ENCODE measurements around the gene NME3.

The NME3 gene

GRCh38 chr16:1762196-1762878 is 9.0 kb downstream of the NME3 start:
- Histone ChIP-seq H3K9ac (ENCODE audit: low read depth, low read length) (no peak overlapping the region), H3K4me3 (ENCODE audit: low read depth, low read length) (no peak overlapping the region), H3K27me3 (ENCODE audit: control insufficient read depth, insufficient read depth, low read length) (no peaks in the 10 kb centered on the region), H3K9me3 (ENCODE audit: control insufficient read depth, insufficient read depth, low read length) (no peaks in the 10 kb centered on the region), H3K4me1 (ENCODE audit: control insufficient read depth, insufficient read depth, low read length) (no peaks in the 10 kb centered on the region), H3K36me3 (ENCODE audit: control insufficient read depth, insufficient read depth, low read length) (peaks cover 41% of the 10 kb centered on the region)

DNA sequence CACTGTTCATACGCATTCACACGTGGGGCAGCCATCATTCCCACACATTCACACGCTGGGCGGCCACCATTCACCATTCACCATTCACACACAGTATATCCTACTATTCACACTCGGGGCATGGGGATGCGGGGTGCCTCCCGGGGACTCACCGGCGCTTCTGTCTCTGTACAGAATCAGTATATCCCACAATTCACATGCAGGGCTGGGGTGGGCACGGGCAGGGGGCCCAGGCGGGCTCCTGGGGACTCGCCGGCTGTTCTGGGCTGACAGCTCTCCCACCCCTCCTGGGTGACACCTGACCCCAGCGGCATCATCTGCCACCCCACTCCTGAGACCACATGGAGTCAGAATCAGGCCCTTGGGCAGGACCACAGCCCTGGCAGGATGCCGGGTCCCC is 9.6 kb downstream of the NME3 start:
- Histone ChIP-seq H3K9me3 (ENCODE audit: control insufficient read depth, insufficient read depth, low read length) (no peaks in the 10 kb centered on the region), H3K4me3 (ENCODE audit: low read depth, low read length) (no peak overlapping the region), H3K36me3 (ENCODE audit: control insufficient read depth, insufficient read depth, low read length) (peaks cover 35% of the 10 kb centered on the region), H3K4me1 (ENCODE audit: control insufficient read depth, insufficient read depth, low read length) (no peaks in the 10 kb centered on the region), H3K9ac (ENCODE audit: low read depth, low read length) (no peak overlapping the region), H3K27me3 (ENCODE audit: control insufficient read depth, insufficient read depth, low read length) (no peaks in the 10 kb centered on the region)

DNA sequence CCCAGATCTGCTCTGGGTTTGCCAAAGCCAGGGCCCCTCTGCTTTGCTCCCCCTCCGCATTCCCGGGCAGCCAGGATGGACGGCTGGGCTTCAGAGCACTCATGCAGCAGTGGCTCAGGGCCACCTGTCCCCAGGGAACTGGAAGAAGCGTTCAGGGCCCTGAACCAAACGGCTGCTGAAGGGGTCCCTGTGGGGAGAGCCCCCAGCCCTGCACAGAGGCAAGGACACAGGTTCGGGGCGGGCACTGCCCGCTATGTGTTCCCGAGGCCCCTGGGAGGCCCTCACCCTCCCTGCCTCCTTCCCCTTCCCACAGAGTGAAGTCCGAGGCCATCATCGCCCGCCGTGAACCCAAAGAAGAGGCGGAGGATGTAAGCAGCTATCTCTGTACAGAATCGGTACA is 10.4 kb downstream of the NME3 start:
- Histone ChIP-seq H3K27me3 (ENCODE audit: control insufficient read depth, insufficient read depth, low read length) (no peaks in the 10 kb centered on the region), H3K9me3 (ENCODE audit: control insufficient read depth, insufficient read depth, low read length) (no peaks in the 10 kb centered on the region), H3K4me3 (ENCODE audit: low read depth, low read length) (no peak overlapping the region), H3K9ac (ENCODE audit: low read depth, low read length) (no peak overlapping the region), H3K36me3 (ENCODE audit: control insufficient read depth, insufficient read depth, low read length) (peaks cover 30% of the 10 kb centered on the region), H3K4me1 (ENCODE audit: control insufficient read depth, insufficient read depth, low read length) (no peaks in the 10 kb centered on the region)

DNA sequence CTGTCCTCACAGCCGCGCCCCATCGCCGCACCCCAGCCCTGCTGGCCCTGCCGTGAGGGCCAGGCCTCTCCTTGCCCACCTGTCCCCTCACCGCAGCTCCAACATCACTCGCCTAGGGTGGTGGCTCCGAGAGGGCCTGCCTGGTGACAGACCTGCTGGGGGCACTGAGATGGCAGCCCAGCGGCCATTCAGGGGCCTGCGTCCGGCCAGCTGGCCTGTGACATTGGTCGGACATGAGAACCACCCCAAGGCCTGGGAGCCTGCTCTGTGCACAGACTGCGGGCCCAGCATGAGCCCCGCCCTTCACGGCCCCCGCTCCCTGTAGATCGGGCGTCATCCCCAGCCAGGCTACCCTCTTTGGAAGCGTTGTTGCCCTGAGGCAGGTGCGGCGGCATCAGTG is 11.8 kb downstream of the NME3 start:
- Histone ChIP-seq H3K4me1 (ENCODE audit: control insufficient read depth, insufficient read depth, low read length) (no peaks in the 10 kb centered on the region), H3K4me3 (ENCODE audit: low read depth, low read length) (no peak overlapping the region), H3K36me3 (ENCODE audit: control insufficient read depth, insufficient read depth, low read length) (peaks cover 23% of the 10 kb centered on the region), H3K27me3 (ENCODE audit: control insufficient read depth, insufficient read depth, low read length) (no peaks in the 10 kb centered on the region), H3K9me3 (ENCODE audit: control insufficient read depth, insufficient read depth, low read length) (no peaks in the 10 kb centered on the region), H3K9ac (ENCODE audit: low read depth, low read length) (no peak overlapping the region)

GRCh38 chr16:1758923-1759322 is 12.4 kb downstream of the NME3 start:
- H3K36me3 ChIP-seq (ENCODE audit: control insufficient read depth, insufficient read depth, low read length), result peaks cover 18% of the 10 kb centered on the region
- no peak overlapping the region for H3K4me3 ChIP-seq (ENCODE audit: low read depth, low read length)
- H3K27me3 ChIP-seq (ENCODE audit: control insufficient read depth, insufficient read depth, low read length), result no peaks in the 10 kb centered on the region
- no peaks in the 10 kb centered on the region for H3K4me1 ChIP-seq (ENCODE audit: control insufficient read depth, insufficient read depth, low read length)
- no peaks in the 10 kb centered on the region for H3K9me3 ChIP-seq (ENCODE audit: control insufficient read depth, insufficient read depth, low read length)
- no peak overlapping the region for H3K9ac ChIP-seq (ENCODE audit: low read depth, low read length)

GRCh38 chr16:1757714-1758461 is 13.5 kb downstream of the NME3 start:
- Histone ChIP-seq H3K4me1 (ENCODE audit: control insufficient read depth, insufficient read depth, low read length) (no peaks in the 10 kb centered on the region), H3K36me3 (ENCODE audit: control insufficient read depth, insufficient read depth, low read length) (peaks cover 16% of the 10 kb centered on the region), H3K9me3 (ENCODE audit: control insufficient read depth, insufficient read depth, low read length) (no peaks in the 10 kb centered on the region), H3K4me3 (ENCODE audit: low read depth, low read length) (no peak overlapping the region), H3K27me3 (ENCODE audit: control insufficient read depth, insufficient read depth, low read length) (no peaks in the 10 kb centered on the region), H3K9ac (ENCODE audit: low read depth, low read length) (no peak overlapping the region)

- Histone ChIP-seq H3K4me1 (ENCODE audit: control insufficient read depth, insufficient read depth, low read length) (no peaks in the 10 kb centered on the region), H3K9me3 (ENCODE audit: control insufficient read depth, insufficient read depth, low read length) (no peaks in the 10 kb centered on the region), H3K36me3 (ENCODE audit: control insufficient read depth, insufficient read depth, low read length) (peaks cover 9% of the 10 kb centered on the region), H3K4me3 (ENCODE audit: low read depth, low read length) (no peak overlapping the region), H3K9ac (ENCODE audit: low read depth, low read length) (no peak overlapping the region), H3K27me3 (ENCODE audit: control insufficient read depth, insufficient read depth, low read length) (no peaks in the 10 kb centered on the region)
These were observed 17.1 kb downstream of the NME3 start for GRCh38 chr16:1754204-1754603.

- Histone ChIP-seq H3K4me1 (ENCODE audit: control insufficient read depth, insufficient read depth, low read length) (no peaks in the 10 kb centered on the region), H3K9me3 (ENCODE audit: control insufficient read depth, insufficient read depth, low read length) (no peaks in the 10 kb centered on the region), H3K4me3 (ENCODE audit: low read depth, low read length) (no peak overlapping the region), H3K9ac (ENCODE audit: low read depth, low read length) (no peak overlapping the region), H3K27me3 (ENCODE audit: control insufficient read depth, insufficient read depth, low read length) (no peaks in the 10 kb centered on the region), H3K36me3 (ENCODE audit: control insufficient read depth, insufficient read depth, low read length) (peaks cover 20% of the 10 kb centered on the region)
These were observed 18.5 kb downstream of the NME3 start for GRCh38 chr16:1752853-1753252.

GRCh38 chr16:1751946-1752345 is 19.4 kb downstream of the NME3 start:
- Histone ChIP-seq H3K9ac (ENCODE audit: low read depth, low read length) (no peak overlapping the region), H3K4me1 (ENCODE audit: control insufficient read depth, insufficient read depth, low read length) (no peaks in the 10 kb centered on the region), H3K36me3 (ENCODE audit: control insufficient read depth, insufficient read depth, low read length) (peaks cover 26% of the 10 kb centered on the region), H3K9me3 (ENCODE audit: control insufficient read depth, insufficient read depth, low read length) (no peaks in the 10 kb centered on the region), H3K27me3 (ENCODE audit: control insufficient read depth, insufficient read depth, low read length) (no peaks in the 10 kb centered on the region), H3K4me3 (ENCODE audit: low read depth, low read length) (no peak overlapping the region)

- no peaks in the 10 kb centered on the region for H3K9me3 ChIP-seq (ENCODE audit: control insufficient read depth, insufficient read depth, low read length)
- H3K36me3 ChIP-seq (ENCODE audit: control insufficient read depth, insufficient read depth, low read length), result peaks cover 26% of the 10 kb centered on the region
- no peak overlapping the region for H3K4me3 ChIP-seq (ENCODE audit: low read depth, low read length)
- H3K27me3 ChIP-seq (ENCODE audit: control insufficient read depth, insufficient read depth, low read length), result no peaks in the 10 kb centered on the region
- H3K4me1 ChIP-seq (ENCODE audit: control insufficient read depth, insufficient read depth, low read length), result no peaks in the 10 kb centered on the region
- no peak overlapping the region for H3K9ac ChIP-seq (ENCODE audit: low read depth, low read length)
These were observed 21.9 kb downstream of the NME3 start for GRCh38 chr16:1749152-1750117.

- no peaks in the 10 kb centered on the region for H3K27me3 ChIP-seq (ENCODE audit: control insufficient read depth, insufficient read depth, low read length)
- no peaks in the 10 kb centered on the region for H3K4me1 ChIP-seq (ENCODE audit: control insufficient read depth, insufficient read depth, low read length)
- peaks cover 29% of the 10 kb centered on the region for H3K36me3 ChIP-seq (ENCODE audit: control insufficient read depth, insufficient read depth, low read length)
- H3K9ac ChIP-seq (ENCODE audit: low read depth, low read length), result no peak overlapping the region
- H3K4me3 ChIP-seq (ENCODE audit: low read depth, low read length), result no peak overlapping the region
- no peaks in the 10 kb centered on the region for H3K9me3 ChIP-seq (ENCODE audit: control insufficient read depth, insufficient read depth, low read length)
These were observed 23.4 kb downstream of the NME3 start for GRCh38 chr16:1747934-1748333.

Data from iPS-15b (cell line).